ENCODE measurements around the gene ERI2.

DNA sequence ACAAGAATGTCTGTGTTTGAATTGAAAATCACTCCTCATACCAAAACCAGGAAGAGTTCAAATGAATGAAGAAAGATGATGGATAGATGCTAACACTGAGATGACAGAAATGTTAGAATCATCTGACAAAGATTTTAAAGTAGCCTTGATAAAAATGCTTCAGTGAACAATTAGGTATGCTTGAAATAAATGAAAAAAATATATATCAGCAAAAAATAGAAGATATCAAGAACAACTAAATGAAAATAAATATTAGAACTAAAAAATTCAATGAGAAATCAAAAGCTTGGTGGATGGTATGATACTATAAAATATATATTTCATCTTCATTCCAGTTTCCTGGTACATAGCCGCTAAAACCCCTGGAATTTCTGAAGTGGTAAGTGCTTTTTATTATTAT lies 51.0 kb downstream of the ERI2 start:
- TF ChIP-seq, protein P1, sequence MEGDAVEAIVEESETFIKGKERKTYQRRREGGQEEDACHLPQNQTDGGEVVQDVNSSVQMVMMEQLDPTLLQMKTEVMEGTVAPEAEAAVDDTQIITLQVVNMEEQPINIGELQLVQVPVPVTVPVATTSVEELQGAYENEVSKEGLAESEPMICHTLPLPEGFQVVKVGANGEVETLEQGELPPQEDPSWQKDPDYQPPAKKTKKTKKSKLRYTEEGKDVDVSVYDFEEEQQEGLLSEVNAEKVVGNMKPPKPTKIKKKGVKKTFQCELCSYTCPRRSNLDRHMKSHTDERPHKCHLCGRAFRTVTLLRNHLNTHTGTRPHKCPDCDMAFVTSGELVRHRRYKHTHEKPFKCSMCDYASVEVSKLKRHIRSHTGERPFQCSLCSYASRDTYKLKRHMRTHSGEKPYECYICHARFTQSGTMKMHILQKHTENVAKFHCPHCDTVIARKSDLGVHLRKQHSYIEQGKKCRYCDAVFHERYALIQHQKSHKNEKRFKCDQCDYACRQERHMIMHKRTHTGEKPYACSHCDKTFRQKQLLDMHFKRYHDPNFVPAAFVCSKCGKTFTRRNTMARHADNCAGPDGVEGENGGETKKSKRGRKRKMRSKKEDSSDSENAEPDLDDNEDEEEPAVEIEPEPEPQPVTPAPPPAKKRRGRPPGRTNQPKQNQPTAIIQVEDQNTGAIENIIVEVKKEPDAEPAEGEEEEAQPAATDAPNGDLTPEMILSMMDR (IDR thresholded peaks at IDR 0.05; ENCODE audit: low read depth, low read length) = no peak
- no peak for TF ChIP-seq EZH2phosphoT487 (IDR thresholded peaks at IDR 0.05; ENCODE audit: low read depth)

Measured in OCI-LY3 (cell line).